Islet precursor cell (in vitro differentiated cells): Measurements from ENCODE around the gene CCDC12.
A peak's percentile ranks its signal among the peaks of the same experiment; 100 is the strongest.

Source experiments
- DNase-seq: peaks from one replicate; pipeline ENCODE4 v3.0.0-alpha.2; 2018

Gene CCDC12

GRCh38 chr3:47007482-47008233 is 31.1 kb upstream of the CCDC12 start:
- DNase-seq: peak; percentile 49

DNA sequence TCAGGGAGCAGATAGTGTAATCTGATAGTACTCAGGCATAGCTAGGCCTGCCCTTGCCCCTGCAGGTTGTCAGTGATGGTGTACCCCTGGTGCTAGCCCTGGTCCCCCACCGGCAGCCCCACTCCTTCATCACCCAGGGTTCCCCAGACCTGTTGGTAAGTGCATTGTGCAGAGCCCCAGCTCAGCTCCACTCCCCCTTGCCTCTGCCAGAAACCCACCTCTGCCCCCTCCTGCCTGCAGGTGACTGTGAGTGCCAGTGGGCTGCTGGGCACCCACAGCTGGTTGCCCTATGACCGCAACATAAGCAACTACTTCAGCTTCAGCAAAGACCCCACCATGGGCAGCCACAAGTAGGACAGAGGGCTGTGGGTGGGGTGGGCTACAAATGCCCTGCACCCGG is 30.5 kb upstream of the CCDC12 start:
- no peak for DNase-seq

- no peak for DNase-seq
Observed at GRCh38 chr3:47006145-47006651, 29.7 kb upstream of the CCDC12 start.

GRCh38 chr3:47005212-47006144 is 28.9 kb upstream of the CCDC12 start:
- no peak for DNase-seq

- DNase-seq: no peak
Observed at GRCh38 chr3:47004369-47005211, 28.0 kb upstream of the CCDC12 start.

GRCh38 chr3:47003461-47004368 is 27.2 kb upstream of the CCDC12 start:
- no peak for DNase-seq

- DNase-seq: no peak
Observed at GRCh38 chr3:47003056-47003410, 26.5 kb upstream of the CCDC12 start.

GRCh38 chr3:47002171-47003055 is 25.9 kb upstream of the CCDC12 start:
- no peak for DNase-seq

GRCh38 chr3:47001731-47002170 is 25.2 kb upstream of the CCDC12 start:
- DNase-seq: no peak

GRCh38 chr3:47000922-47001730 is 24.6 kb upstream of the CCDC12 start:
- DNase-seq: no peak

DNA sequence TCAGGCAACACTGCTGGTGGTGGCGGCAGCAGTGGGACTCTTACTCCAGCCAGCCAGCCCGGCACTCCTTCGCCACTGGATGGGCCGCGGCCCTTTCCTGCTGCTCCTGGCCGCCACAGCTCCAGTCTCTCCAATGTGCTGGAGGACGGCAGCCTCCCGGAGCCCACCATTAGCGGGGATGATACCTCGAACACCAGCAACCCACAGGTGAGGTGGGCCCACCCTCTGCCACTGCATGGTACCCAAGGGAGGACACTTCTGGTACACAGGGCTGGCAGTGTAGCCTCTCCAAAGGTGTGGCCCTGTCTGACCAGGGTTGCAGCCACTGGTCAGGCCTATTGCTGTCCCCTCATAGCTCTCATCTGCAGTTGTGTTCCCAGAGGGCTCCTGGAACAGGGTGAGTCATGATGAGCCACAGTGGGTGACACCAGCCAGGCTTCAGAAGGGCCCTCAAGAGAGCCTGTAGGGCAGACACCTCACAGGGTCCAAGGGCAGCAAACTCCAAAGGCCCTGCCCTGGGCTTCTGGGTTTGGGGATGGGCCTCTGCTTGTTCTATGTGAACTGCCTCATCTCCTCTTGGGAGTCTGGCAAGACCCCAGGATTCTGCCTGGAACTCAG is 23.8 kb upstream of the CCDC12 start:
- no peak for DNase-seq

DNA sequence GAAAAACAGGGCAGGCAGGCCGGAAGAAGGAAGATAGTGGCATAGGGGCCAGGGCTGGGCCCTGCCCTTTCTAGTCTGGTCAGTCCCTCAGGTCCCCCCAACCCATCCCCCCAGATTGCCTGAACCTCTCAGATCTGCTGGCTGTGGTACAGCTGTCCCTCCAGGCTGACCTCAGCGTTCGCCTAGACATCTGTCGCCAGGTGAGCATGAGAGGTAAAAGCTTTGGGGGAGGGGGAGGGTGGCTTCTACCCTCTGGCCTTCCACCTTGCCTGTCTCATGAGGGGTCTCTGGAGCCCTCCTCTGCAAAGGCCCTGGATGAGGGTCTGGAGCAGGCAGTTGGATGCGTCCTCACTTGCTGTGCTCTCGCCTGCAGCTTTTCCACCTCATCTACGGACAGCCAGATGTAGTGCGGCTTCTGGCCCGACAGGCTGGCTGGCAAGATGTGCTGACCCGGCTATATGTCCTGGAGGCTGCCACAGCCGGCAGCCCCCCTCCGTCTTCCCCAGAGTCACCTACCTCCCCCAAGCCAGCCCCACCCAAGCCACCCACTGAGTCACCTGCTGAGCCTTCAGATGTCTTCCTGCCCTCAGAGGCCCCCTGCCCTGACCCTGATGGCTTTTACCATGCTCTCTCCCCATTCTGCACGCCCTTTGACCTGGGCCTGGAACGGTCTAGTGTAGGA is 23.1 kb upstream of the CCDC12 start:
- no peak for DNase-seq

DNA sequence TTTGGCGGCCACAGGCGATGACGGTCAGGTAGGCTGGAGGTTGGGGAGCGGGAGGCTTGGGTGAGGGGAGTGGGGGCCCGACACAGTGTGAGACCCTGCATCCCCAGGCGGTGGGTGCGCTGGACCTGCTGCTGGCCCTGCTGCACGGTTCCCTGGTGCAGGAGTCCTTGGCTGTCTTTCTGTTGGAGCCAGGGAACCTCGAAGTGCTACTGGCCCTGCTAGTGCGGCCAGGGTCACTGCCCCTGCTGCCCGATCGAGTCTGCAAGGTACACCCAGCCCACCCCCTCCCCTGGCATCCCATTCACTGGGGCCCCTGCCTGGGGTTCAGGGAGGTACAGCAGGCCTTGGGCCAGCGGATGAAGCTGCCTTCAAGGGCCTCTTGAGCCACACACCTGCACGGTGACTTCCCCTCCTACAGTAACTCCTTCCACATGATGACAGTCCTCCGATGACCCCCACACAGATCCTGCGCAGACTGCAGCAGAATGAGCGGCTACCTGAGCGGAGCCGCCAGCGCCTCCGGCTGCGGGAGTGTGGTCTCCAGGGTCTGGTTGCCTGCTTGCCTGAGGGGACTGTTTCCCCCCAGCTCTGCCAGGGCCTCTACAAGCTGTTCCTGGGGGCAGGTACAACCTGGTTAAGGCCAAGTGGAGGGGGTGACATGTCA is 22.4 kb upstream of the CCDC12 start:
- DNase-seq: no peak

DNA sequence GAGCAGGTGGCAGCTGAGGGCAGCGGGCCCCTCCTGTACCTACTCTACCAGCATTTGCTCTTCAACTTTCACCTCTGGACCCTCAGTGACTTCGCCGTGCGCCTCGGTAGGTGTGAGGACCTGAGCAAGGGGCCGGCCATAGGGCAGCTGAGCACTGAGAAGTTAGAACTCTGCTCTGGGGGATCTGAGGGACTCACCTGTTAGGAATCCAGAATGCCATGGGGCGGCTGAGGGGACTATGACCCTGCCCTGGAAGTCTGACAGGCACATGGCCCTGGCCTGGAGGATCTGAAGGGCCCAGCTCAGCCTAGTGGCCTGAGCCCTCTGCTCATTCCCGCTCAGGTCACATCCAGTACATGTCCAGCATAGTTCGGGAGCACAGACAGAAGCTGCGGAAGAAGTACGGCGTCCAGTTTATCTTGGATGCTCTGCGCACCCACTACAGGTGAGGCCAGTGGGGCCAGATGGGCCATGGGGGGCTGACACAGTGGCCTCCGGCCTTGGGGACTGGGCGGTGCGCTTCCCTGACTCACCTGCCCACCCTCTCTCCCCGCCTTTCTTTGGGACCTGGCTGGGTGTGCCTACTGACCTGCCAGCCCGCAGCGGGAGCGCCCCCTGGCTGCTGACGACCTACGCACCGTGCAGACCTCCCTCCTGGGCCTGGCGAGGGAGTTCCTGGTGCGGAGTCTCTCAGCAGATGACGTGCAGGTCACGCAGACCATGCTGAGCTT is 21.7 kb upstream of the CCDC12 start:
- peak; percentile 92 for DNase-seq

- no peak for DNase-seq
Observed at GRCh38 chr3:46997453-46998091, 21.0 kb upstream of the CCDC12 start.

DNA sequence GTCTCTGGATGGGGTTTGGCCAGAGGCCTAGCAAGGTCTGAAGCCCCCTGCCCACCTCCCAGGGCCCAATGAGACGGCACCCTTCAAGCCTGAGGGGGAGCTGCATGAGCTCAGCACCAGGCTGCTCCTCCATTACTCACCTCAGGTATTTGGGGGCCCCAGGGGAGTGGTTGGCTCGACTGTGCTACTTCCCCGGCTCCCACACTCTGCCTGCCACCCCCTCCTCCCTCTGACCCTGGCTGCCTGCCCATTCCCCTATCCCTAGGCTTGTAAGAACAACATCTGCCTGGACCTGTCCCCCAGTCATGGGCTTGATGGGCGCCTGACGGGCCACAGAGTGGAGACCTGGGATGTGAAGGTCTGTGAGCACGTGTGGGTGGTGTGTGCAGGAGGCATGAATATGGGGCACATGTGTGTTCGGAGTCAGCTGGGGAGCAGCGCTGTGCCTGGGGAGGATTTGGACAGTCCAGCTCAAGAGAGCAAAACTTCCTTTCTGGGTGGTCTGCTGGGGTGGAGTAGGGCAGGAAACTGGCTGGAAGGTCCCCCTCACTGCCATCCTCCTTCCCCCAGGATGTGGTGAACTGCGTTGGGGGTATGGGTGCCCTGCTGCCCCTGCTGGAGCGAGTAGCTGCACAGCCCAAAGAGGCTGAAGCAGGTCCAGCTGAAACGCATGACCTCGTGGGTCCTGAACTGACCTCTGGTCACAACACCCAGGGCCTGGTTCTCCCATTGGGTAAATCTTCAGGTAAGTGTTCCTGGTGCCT is 20.3 kb upstream of the CCDC12 start:
- no peak for DNase-seq
